HG03095 (cell line): ENCODE data around the gene FCN1.

Experiments
- ATAC-seq: cut with Tn5 transposase; IDR thresholded peaks from one replicate; pipeline ENCODE4 v1.9.1; 2021; ENCODE audit warnings: moderate library complexity; ENCODE audit not compliant: unreplicated experiment

The FCN1 gene

GRCh38 chr9:134951994-134952393 lies 34.3 kb upstream of the FCN1 start:
- no peak for ATAC-seq

GRCh38 chr9:134951461-134951860 lies 33.7 kb upstream of the FCN1 start:
- no peak for ATAC-seq

- ATAC-seq = no peak
Observed at GRCh38 chr9:134950386-134951210, 32.9 kb upstream of the FCN1 start.

GRCh38 chr9:134949681-134950385 lies 32.1 kb upstream of the FCN1 start:
- no peak for ATAC-seq

GRCh38 chr9:134948149-134948548 lies 30.4 kb upstream of the FCN1 start:
- ATAC-seq = no peak

GRCh38 chr9:134947265-134947955 lies 29.7 kb upstream of the FCN1 start:
- no peak for ATAC-seq

- ATAC-seq = no peak
Observed at GRCh38 chr9:134946663-134947062, 29.0 kb upstream of the FCN1 start.

GRCh38 chr9:134945509-134946275 lies 28.0 kb upstream of the FCN1 start:
- ATAC-seq = no peak

GRCh38 chr9:134944916-134945315 lies 27.2 kb upstream of the FCN1 start:
- ATAC-seq = no peak

GRCh38 chr9:134944351-134944802 lies 26.7 kb upstream of the FCN1 start:
- ATAC-seq = no peak

GRCh38 chr9:134943836-134944235 lies 26.1 kb upstream of the FCN1 start:
- no peak for ATAC-seq

GRCh38 chr9:134943411-134943810 lies 25.7 kb upstream of the FCN1 start:
- ATAC-seq = no peak

GRCh38 chr9:134942788-134943184 lies 25.1 kb upstream of the FCN1 start:
- ATAC-seq = no peak

GRCh38 chr9:134942011-134942787 lies 24.5 kb upstream of the FCN1 start:
- ATAC-seq = no peak

GRCh38 chr9:134940236-134941208 lies 22.8 kb upstream of the FCN1 start:
- no peak for ATAC-seq

GRCh38 chr9:134939836-134940235 lies 22.1 kb upstream of the FCN1 start:
- ATAC-seq = no peak

- no peak for ATAC-seq
Observed at GRCh38 chr9:134939080-134939733, 21.5 kb upstream of the FCN1 start.

- ATAC-seq = no peak
Observed at GRCh38 chr9:134938346-134939079, 20.8 kb upstream of the FCN1 start.
